CMK (cell line): ENCODE measurements around the gene RASA4.
"Not testable (repeated sequence)": the region's sequence is repeated elsewhere in the genome, so short reads cannot be mapped to it uniquely, and the experiment has no call there.

Source experiments
- DNase-seq: peaks from one replicate; pipeline ENCODE4 v3.0.0-alpha.2; 2010; ENCODE audit warnings: low read depth

The RASA4 gene

DNA sequence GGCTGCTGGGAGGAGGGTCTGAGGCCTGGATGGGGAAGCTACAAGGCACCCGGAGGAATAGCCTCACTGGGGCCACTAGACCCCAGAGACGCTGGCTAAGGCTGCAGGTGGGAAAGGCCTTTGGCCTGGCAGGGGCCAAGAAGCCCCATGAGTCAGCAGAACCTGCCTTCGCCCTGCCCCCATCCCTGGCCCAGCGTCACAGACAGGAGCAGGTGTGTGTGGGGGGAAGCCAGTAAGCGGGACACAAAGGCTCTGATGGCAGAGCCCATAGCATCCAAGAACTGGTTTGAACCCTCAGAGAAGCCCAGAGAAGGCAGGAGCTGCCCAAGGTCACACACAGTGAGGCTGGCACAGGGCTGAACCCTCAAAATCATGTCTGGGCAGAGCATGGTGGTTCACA lies 9.7 kb downstream of the RASA4 start:
- not testable (repeated sequence) for DNase-seq

DNA sequence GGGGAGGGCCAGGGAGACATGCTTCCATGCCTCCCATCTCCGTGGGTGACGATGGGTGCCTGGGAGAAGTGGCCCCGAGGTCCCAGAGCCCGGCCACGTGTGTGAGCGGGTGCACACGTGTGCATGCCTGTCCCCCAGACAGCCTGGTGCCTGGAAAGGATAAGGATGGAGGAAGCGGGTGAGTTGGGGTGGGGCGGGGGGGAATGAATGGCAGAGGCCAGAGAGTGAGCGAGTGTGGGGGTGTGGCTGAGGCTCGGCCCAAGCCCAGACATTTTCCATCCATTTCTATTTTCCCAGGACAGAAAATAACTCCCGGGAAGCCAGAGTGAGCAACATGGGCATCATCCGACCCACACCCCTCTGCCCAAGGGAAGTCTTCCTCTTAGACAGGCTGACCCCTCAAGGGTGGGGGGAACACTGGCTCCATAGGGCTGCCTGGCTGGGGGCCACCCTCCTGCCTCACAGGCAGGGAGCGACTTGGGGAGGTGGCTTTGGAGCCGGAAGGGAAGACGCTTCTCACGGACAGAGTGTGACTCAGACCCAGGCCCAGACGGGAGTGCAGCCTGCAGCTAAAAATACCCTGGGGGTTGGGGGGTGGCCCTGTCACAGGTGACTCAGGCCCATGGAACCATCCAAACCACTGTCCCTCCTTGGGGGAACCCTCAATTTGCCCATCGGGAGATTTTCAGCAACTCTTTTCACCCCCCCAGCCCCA lies 12.0 kb downstream of the RASA4 start:
- DNase-seq: not testable (repeated sequence)

DNA sequence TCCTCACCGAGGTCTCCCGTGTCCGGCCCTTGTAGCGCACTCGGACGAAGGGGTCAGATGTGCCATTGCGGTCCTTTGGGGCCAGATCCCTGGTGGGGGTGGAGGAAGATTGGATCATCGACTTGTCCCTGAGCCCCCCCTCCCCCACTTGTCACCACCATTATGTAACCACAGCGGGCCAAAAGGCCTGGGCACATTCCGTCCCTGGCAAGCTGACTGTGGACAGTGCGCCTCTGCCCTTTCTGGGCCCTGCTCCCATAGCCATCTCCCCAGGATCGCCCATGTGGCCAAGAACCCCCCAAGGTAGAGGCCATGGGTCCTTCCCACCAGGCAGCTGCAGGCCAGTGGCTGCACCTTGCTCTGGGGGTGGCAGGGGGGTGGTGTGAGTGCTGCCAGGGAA lies 14.2 kb downstream of the RASA4 start:
- not testable (repeated sequence) for DNase-seq

DNA sequence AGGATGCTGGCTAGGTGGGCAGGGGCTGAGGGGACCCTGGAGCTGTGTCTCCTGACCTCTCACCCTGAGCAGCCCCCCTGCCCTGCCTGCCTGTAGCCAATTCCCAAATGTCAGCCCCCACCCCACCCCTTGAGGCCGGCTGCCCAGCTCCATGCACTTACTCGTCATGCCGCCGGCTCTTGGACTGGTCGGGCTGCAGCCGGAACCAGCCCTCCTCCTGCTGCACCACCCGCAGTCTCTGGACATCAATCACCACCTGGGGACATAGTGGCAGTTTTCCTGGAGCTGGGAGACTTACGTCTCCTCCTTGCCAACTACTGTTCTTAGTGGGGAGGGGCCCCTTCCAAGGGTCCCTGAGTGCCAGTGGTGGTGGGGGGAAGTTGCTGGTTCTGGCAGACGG lies 16.9 kb downstream of the RASA4 start:
- DNase-seq: not testable (repeated sequence)

DNA sequence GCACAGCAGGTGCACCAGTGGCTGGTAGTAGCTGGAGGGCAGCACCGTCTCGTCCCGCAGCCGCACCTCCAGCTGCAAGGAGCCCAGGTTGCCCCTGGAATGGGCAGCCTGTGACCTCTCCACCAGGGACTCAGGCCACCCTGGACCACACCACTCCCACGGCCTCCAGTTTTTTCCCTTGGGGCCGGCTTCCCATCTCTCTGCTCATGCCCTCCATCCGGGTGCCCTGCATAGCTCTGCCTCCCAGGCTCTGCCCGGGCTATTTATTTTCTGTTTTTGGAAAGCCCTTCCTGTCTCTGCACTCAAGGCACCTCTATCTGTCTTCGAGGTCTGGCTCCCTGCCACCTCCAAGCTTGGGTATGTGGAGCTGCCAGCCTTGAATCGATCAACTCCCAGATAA lies 20.5 kb downstream of the RASA4 start:
- not testable (repeated sequence) for DNase-seq

DNA sequence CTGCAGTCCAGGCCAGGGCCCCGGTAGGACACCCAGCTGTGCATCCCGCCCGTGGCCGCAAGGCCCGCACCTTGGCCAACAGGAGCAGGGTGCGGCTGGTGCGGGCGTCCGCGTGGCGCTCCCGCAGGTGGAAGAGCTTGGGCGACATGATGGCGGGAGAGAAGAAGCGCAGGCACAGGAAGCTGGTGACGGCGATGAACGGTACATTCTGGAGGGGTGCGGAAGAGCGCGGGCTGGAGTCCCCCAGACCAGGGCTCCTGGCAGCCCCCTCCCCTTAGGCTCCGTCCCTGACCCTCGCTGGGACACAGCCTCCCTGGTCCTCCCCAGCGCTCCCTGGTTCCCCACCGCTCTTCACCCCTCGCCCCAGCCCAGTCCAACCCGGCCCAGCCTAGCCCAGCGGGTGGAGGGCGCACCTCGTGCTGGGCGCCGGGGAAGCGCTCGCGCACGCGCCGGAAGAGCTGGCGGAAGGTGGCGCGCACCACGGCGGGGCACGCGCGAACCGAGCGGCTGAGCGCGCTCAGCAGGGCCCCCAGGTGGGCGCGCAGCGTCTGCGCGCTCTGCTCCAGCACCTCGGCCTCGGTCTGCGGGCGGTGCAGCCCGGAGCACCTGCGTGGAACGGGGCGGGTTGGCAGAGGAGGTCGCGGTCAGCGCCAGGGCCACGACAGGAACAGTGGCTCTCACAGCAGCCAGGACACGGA lies 22.8 kb downstream of the RASA4 start:
- not testable (repeated sequence) for DNase-seq

DNA sequence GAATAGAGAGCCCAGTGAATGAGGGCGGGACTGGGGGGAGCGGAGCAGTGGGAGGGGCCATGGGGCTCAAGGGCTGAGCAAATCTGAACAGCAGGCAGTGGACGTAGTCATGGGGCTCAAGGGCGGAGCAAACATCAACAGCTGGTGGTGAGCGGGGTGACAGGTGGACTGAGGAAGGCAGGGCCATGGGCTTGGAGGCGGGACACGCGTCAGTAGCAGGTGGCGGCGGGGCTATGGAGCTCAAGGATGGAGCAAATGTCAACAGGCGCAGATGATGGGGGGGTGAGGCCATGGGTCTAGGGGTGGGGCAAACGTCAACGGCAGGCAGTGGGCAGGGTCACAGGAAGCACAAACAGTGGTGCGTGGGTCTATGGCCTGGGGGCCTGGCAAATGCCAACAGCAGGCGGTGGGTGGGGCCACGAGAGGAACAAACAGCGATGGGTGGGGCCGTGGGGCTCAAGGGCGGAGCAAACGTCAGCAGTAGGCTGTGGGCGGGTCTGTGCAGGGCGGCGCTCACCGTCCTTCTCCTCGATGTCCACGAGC lies 24.0 kb downstream of the RASA4 start:
- DNase-seq: not testable (repeated sequence)

DNA sequence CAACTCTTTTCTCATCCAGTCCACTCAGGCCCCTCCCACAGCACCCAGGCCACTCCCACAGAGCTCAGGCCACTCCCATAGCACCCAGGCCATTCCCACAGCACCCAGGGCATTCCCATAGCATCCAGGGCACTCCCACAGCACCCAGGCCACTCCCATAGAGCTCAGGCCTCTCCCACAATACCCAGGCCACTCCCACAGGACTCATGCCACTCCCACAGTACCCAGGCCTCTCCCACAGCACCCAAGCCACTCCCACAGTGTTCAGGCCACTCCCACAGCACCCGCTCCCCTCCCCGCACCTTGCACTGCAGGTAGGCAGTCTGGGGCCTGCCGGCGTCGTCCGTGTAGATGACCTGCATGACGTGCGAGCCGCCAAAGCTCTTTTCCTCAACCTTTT lies 26.7 kb downstream of the RASA4 start:
- DNase-seq: not testable (repeated sequence)

DNA sequence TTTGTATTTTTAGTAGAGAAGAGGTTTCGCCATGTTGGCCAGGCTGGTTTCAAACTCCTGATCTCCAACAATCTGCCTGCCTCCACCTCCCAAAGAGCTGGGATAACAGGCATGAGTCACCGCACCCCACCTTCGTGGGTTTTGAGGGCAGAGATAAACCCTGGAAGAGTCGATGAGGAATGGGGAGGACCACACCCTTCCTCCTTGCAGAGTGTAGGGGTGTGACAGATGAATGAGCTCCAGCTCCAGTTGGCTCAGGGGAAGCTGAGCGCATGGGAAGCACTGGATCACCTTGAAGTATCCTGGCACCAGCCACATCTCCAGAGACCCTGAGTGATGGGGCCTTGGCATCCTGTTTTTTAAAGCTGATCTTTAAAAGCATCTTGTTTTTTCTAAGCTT lies 33.1 kb downstream of the RASA4 start:
- DNase-seq: not testable (repeated sequence)

DNA sequence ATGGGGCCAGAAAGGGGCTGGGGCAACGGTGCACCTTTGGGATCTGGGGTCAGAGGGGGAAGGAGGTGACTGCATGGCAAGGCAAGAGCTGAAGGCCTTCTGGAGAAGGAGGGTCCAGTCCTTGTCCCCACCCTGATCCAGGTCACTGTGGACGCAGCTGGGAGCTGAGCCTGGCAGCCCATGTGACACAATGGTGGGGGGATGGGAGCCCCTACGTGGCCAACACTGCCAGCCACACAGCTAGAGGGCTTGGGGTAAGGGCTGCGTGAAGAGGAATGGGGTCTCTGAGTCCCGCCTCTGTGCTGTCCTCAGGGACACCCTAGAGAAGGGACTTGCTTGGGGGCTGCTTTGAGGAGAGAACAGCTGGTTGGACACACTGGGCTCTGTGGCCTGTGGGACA lies 34.8 kb downstream of the RASA4 start:
- not testable (repeated sequence) for DNase-seq

DNA sequence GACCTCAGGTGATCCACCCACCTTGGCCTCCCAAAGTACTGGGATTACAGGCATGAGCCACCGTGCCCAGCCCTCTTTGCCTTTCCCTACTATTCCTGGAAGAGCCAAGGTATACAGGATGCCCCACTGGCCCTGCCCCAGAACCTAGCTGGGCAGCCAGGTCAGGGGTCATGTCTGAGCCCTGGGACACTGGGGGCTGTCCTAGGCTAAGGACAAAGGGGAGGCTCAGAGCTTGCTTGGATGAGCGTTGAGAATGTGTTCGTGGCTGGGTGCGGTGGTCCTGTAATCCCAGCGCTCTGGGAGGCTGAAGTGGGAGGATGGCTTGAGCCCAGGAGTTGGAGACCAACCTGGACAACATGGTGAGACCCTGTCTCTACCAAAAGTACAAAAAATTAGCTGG lies 38.1 kb downstream of the RASA4 start:
- DNase-seq: not testable (repeated sequence)

DNA sequence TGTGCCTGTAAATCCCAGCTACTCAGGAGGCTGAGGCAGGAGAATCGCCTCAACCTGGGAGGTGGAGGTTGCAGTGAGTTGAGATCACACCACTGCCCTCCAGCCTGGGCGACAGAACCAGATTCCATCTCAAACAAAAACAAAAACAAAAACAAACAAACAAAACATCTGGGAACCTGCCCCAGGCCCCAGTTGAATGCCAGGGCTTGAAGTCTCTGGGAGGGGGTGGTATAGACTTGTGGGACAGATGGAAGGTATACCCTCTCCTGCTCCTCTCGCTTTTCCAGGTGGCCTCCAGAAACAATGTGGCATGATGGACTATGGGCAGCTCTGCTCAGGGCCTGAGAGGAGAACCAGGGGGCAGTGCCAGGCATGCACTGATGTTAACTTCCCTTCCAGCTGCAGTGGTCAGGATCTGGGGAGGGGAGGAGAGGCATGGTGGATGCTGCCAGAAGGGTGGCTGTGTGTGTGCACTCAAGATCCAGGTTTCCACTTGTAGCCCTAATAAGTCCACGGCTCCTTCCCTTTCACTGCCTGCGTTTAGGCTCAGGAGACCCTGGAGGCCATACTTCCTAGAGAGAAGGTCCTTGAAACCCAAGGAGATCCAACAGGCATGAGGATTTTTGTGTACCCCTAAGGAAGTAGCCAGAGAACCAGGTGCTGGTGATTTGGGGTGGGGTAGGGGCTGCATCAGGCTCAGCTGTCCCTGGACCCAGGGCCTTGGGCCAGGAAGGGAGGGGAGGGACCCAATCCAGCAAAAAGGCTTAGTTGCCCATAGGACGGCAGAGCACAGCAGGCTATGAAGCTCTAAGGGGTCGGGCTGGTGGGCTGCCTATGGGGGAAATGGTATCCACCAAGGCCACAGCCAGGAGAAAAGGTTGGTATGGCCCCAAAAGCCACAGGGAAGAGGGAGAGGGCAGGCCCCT lies 39.0 kb downstream of the RASA4 start:
- DNase-seq: not testable (repeated sequence)

DNA sequence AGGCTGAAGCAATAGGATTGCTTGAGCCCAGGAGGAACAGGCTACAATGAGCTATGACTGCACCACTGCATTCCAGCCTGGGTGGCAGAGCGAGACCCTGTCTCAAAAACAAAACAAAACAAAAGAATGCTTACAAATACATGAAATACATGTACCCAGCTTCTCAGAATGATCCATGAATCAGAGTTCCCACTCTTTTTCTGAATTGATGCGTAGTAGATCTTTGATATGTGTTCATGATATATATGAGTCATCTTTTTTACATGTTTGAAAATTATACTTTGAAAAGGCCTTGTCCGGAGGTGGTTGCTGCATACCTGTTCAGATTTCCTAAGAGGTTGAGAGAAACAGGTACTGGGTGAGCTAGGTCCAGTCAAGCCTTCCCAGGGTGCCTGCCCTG lies 40.2 kb downstream of the RASA4 start:
- DNase-seq: not testable (repeated sequence)

DNA sequence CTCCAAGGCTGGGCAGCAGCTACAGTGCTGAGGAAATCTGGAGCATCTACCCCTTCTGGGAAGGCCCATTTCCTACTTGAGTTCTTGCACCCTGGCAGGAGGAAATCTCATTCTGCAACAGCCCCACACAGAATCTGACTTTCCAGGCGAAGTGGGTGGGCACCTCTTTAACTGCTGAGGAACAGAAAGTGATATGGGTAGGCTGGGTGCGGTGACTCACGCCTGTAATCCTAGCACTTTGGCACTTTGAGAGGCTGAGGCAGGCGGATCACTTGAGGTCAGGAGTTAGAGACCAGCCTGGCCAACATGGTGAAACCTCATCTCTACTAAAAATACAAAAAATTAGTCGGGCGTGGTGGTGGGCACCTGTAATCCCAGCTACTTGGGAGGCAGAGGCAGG lies 41.9 kb downstream of the RASA4 start:
- not testable (repeated sequence) for DNase-seq

DNA sequence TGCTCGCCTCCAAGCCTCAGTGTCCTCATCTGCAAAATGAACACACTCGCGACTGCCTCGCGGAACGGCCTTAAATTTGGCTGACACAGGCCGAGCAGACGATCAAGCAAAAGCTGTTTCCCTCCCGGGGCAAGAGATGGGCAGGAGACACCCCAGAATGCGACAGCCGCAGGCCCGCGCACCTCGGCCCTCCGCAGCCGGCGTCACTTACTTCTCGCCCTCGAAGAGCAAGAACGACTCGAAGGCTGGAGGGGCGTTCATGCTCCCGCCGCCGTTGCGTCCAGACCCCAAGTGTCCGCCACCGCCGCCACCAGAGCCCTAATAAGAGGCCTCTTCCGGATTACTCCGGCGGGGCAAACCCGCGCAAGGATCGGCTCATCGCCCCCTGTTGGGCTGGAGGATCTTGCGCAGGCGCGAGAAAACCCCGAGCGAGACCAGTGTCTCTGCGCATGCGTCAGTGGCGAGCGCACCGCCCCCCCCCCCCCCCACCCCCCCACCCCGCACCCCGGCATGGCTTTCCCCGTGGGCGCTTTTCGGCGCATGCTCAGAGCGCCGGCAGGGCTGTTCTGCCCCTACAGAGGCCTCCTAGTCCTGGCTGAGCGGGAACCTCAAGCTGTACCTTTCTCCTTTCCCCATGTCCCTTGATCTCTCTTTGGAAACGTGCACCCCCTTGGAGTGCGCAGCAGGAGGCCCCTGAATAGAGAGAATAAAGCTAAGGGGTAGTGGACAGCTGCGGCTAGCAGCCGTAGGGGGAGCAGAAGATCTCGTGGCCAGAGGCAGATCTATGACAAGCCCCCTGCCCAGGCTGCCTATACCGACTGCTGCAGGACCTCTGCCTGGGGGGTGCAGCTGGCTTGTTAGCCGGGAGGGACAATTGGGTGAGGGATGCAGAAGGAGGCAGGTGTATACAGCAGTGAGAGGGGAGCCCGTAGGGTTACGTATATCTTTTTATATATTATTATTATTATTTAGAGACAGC lies 44.0 kb downstream of the RASA4 start, which contains the start of gene POLR2J3:
TSS of gene POLR2J3 (minus strand) at position 323 of the 979 bp plus-strand sequence. CDS start at position 261, 62 bp downstream.
- peak; percentile 77 for DNase-seq

DNA sequence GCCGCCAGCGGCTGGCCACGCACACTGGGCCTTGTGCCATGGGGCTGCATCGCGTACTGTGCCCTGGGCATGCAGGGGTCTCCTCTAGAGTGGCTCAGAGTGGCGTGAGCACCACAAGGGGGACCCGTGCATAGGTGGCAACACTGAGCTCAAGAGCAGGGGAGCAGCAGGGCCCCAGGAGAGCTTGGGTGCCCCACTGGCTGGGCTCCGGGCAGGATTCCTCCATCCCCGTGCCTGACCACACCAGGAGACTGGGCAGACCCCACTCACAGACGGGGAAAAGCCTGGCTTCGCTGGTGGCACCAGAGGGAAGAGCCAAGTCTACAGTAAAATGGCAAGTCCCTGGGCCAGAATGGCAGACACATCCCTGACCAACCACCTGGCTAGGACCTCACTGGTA lies 47.9 kb downstream of the RASA4 start:
- not testable (repeated sequence) for DNase-seq

DNA sequence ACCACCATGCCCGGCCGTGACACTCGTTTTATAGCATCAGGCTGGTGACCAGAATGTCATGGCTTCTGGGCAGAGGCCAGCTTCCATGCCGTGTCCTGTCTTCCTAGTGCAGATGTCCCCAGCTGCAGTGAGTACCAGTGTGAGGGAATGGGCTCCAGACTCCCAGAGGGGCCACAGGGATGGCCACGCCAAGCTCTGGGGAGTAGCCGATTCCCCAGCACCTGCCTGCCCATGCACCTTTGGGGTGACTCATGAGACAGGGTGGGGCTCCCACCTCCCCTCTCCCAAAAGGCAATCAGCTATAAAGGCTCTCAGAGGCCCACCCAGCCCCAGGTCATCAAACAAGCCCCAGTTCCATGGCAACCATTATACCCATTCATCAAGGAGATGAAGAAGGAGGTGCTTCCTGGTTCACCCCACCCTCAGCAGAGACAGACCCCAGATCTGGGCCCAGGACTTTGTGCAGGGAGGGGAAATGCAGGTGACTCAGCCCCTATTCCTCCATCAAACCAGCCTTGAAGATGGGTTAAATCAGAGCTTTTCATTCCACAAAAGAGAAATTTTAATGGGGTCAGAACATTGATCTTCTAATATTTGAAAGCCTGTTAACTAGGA lies 65.6 kb downstream of the RASA4 start, which contains the start of gene SPDYE2:
TSS of gene SPDYE2 (plus strand) at position 419 of the 615 bp plus-strand sequence. CDS start 2,030 bp downstream, outside the sequence.
- DNase-seq: not testable (repeated sequence)

DNA sequence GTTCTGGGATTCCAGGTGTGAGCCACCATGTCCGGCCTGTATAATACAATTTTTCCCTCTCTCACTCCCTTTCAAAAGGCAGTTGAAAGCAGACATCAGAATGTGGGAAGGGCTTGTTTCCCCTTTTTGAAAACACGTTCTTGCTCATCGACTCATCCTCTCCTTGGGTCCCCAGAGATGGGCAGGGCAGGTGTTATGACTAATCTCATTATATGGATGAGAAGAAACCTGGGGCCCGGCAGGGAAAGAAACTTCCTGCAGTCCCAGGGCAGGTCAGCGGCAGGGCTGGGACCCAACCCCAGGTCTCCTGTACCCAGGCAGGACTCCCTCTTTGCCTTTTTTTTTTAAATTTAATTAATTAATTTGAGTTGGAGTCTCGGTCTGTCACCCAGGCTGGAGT lies 70.2 kb downstream of the RASA4 start:
- not testable (repeated sequence) for DNase-seq

DNA sequence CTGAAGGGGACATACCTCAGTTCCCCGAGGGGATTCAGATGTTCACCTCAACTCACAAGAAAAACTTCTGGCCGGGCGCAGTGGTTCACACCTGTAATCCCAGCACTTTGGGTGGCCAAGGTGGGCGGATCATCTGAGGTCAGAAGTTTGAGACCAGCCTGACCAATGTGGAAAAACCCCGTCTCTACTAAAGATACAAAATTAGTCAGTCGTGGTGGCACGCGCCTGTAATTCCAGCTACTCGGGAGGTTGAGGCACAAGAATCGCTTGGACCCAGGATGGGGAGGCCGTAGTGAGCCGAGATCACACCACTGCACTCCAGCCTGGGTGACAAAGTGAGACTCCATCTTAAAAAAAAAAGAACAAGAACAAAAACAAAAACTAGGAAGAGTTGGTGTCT lies 71.3 kb downstream of the RASA4 start:
- not testable (repeated sequence) for DNase-seq

DNA sequence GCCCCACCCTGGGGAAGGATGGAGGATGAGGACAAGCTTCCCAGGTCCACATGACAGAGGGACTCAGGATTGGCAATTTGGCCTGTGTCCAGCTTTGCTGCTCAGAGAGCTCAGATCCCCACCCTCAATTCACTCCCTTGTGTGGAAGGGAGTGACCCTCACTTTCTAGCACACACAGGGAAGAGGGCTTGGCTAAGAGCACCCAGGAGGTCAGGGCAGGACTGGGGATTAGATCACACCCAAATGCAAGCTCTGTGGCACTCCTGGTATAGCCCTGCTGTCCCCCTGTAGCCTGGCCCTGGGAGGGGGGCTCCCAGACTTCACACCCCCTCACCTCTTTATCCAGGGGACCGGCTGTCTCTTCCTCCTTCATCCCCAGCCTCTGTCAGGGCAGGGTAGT lies 72.2 kb downstream of the RASA4 start:
- DNase-seq: not testable (repeated sequence)
